ENCODE data around the gene ALDH7A1.
"Not testable (repeated sequence)": the region's sequence is repeated elsewhere in the genome, so short reads cannot be mapped to it uniquely, and the experiment has no call there.

Gene ALDH7A1

DNA sequence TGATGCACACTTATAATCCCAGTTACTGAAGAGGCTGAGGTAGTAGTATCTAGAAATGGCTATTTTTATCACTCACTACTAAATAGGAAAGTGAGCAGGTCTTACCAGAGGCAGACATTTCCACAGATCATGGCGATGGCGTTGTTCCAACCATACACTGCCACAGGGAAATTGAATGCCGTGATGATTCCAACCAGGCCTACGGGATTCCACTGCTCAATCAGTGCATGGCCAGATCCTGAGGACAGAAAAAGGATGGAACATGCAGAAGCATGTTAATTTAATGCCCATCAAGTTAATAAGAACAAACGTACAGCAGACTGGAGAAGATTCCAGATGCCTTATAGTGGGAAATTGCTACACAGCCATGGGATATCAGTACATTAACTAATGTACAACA is 18.0 kb downstream of the ALDH7A1 start:
- DNase-seq = no peak
- Histone ChIP-seq H3K27ac (no peak overlapping the region), H3K36me3 (replicated peaks) (peaks cover 6% of the 10 kb centered on the region), H3K4me3 (ENCODE audit: low read depth, low read length) (no peak overlapping the region), H3K27me3 (replicated peaks) (no peaks in the 10 kb centered on the region)
- TF ChIP-seq CTCF (IDR thresholded peaks at IDR 0.05; ENCODE audit: low read depth, low read length, missing control alignments) = no peak
- in situ Hi-C loops (cut with HindIII; ENCODE audit: low pct_ligation_motif_present, low sequenced_read_pairs) = no loop called here

DNA sequence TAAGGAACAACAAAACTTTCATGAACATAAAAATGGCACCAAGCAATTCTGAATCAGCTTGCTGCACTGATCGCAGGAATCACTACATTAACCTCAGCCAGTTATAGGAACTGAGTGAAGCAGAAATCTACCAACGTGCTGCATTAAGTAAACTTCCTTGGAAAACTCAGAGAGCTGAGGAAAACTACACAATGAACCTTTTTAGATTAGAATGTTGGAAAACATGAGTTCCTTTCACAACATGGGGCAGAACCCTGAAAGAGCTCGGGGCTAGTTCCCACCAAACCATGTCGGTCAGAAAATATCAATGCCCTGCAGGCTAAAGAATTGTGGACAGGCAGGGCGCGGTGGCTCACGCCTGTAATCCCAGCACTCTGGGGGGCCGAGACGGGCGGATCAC is 19.4 kb downstream of the ALDH7A1 start:
- in situ Hi-C loops (cut with HindIII; ENCODE audit: low pct_ligation_motif_present, low sequenced_read_pairs) = no loop called here
- Histone ChIP-seq H3K27ac (no peak overlapping the region), H3K27me3 (replicated peaks) (no peaks in the 10 kb centered on the region), H3K4me3 (ENCODE audit: low read depth, low read length) (no peak overlapping the region), H3K36me3 (replicated peaks) (peaks cover 6% of the 10 kb centered on the region)
- no peak for TF ChIP-seq CTCF (IDR thresholded peaks at IDR 0.05; ENCODE audit: low read depth, low read length, missing control alignments)
- DNase-seq = no peak

- DNase-seq = no peak
- no peak for TF ChIP-seq CTCF (IDR thresholded peaks at IDR 0.05; ENCODE audit: low read depth, low read length, missing control alignments)
- no peak overlapping the region for H3K27ac ChIP-seq
- H3K4me3 ChIP-seq (ENCODE audit: low read depth, low read length) = no peak overlapping the region
- in situ Hi-C loops (cut with HindIII; ENCODE audit: low pct_ligation_motif_present, low sequenced_read_pairs) = no loop called here
- no peaks in the 10 kb centered on the region for H3K27me3 ChIP-seq (replicated peaks)
- peaks cover 8% of the 10 kb centered on the region for H3K36me3 ChIP-seq (replicated peaks)
Measured at GRCh38 chr5:126568206-126568755, 26.7 kb downstream of the ALDH7A1 start.

DNA sequence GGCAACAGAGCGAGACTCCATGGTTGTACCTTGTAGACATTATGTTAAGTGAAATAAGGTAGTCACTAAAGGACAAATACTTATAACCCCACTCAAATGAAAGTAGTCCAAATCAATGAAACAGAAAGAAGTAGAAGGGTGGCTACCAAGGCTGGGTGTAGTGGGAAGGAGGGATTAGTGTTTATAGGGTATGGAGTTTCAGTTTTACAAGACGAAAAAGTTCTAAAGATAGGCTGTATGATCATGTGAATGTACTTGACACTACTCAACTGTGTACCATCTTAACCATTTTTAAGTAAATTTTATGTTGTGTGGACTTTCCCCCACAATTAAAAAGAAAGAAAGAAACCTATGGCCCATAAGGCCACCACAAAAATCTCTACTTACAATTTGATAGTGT is 32.2 kb downstream of the ALDH7A1 start:
- H3K27ac ChIP-seq = no peak overlapping the region
- DNase-seq = no peak

GRCh38 chr5:126561908-126562307 is 33.1 kb downstream of the ALDH7A1 start:
- H3K36me3 ChIP-seq (replicated peaks) = peaks cover 3% of the 10 kb centered on the region
- in situ Hi-C loops (cut with HindIII; ENCODE audit: low pct_ligation_motif_present, low sequenced_read_pairs) = no loop called here
- no peaks in the 10 kb centered on the region for H3K27me3 ChIP-seq (replicated peaks)
- TF ChIP-seq CTCF (IDR thresholded peaks at IDR 0.05; ENCODE audit: low read depth, low read length, missing control alignments) = no peak
- no peak for DNase-seq
- H3K27ac ChIP-seq = no peak overlapping the region
- no peak overlapping the region for H3K4me3 ChIP-seq (ENCODE audit: low read depth, low read length)

More for the DNA sequence above, 32.2 kb downstream of the ALDH7A1 start:
- in situ Hi-C loops (cut with HindIII; ENCODE audit: low pct_ligation_motif_present, low sequenced_read_pairs) = no loop called here
- no peak for TF ChIP-seq CTCF (IDR thresholded peaks at IDR 0.05; ENCODE audit: low read depth, low read length, missing control alignments)
- no peak overlapping the region for H3K4me3 ChIP-seq (ENCODE audit: low read depth, low read length)
- peaks cover 3% of the 10 kb centered on the region for H3K36me3 ChIP-seq (replicated peaks)
- no peaks in the 10 kb centered on the region for H3K27me3 ChIP-seq (replicated peaks)

GRCh38 chr5:126555101-126555500 is 39.9 kb downstream of the ALDH7A1 start:
- in situ Hi-C loops (cut with HindIII; ENCODE audit: low pct_ligation_motif_present, low sequenced_read_pairs); H3K27me3 ChIP-seq (replicated peaks); H3K27ac ChIP-seq; DNase-seq; H3K4me3 ChIP-seq (ENCODE audit: low read depth, low read length): not testable (repeated sequence)
- H3K36me3 ChIP-seq (replicated peaks) = peaks cover 13% of the 10 kb centered on the region

Measured in brain microvascular endothelial cell (primary cell).